GM12801 (cell line): ENCODE data around the gene TSPAN2.

Experiments used
- TF ChIP-seq, protein P1 (sequence below): IDR thresholded peaks from one replicate; pipeline ENCODE4 v1.5.1; 2011; ENCODE audit warnings: control low read depth; ENCODE audit not compliant: insufficient read length; ENCODE audit errors: extremely low read depth

TSPAN2 gene

DNA sequence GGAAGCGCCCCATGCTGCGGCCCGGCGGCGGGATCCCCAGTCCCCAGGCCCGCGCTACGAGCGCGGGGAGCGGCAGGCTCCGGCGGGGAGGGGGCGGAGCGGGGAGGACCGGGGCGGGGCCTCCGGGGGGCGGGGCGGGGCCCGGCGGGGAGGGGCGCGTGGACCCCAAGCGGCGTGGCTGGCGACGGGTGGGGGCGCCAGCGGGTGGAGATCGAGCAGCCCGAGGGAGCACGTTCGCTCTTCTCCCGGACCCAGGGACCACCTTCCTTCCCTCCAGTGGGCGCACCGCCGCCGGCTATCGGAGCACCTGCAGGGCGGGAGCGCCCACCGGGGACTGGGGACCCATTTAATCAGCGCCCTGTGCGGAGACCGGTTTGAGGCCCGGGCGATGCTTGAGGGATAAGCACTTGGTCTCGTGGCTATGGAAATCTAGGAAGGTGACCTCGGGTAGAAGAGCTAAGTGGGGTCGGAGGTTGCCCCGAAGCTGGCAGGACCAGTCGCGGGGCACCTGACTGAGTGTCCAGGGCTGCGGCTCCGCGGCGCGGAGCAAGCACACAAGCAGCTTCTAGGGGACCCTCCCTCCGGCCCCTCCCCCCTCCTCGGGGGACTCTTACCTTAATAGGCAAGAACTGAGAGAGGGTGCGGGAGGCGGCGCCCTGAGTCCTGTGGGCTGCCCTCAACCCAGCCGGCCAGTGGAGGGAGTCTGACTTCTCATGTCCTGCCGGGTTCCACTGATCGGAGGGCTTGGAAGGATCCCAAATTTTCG is at the start of gene TSPAN2:
Gene TSPAN2 (minus strand): TSS at position 84 of the 766 bp plus-strand sequence. CDS start 71 bp downstream, at position 13.
- TF ChIP-seq, protein P1, sequence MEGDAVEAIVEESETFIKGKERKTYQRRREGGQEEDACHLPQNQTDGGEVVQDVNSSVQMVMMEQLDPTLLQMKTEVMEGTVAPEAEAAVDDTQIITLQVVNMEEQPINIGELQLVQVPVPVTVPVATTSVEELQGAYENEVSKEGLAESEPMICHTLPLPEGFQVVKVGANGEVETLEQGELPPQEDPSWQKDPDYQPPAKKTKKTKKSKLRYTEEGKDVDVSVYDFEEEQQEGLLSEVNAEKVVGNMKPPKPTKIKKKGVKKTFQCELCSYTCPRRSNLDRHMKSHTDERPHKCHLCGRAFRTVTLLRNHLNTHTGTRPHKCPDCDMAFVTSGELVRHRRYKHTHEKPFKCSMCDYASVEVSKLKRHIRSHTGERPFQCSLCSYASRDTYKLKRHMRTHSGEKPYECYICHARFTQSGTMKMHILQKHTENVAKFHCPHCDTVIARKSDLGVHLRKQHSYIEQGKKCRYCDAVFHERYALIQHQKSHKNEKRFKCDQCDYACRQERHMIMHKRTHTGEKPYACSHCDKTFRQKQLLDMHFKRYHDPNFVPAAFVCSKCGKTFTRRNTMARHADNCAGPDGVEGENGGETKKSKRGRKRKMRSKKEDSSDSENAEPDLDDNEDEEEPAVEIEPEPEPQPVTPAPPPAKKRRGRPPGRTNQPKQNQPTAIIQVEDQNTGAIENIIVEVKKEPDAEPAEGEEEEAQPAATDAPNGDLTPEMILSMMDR: no peak

DNA sequence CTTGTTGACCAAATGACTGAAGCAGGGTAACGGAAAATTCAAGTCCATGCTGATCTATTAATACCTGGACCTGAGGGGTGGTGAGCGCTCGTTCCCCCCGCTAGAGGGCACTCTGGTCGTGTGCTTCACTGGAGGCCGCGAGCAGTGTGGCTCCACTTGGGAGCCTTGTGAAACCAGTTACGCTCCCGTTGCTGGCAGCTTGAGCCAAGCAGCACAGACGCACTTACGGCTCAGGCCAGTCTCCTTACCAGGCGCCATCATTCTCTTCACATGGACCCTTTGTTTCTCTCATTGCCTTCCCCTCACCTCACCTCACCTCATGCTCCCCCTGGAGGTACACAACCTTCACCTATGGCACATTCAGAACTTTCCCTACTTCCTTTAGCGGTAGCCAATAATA is 49.7 kb upstream of the TSPAN2 start:
- TF ChIP-seq, protein P1: peak; percentile 21

DNA sequence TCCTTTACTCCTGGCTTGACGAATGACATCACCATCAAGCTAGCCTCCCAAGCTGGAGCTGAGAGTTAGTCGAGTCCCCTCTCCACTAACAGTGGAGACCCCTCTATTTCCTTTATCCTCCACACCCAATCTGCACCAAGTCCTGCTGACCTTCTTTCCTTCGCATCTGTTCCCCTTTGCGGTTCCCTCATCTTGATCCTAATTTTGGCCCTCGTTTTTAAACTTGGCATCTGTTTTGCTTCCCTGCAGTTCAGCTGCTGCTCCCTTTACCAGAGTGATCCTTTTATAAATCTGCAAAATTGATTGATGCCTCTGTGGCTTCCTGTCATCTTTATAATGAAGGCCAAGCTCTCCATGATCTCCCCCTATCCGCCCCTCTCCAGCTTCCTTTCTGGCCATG is 49.0 kb upstream of the TSPAN2 start:
- TF ChIP-seq, protein P1: no peak

DNA sequence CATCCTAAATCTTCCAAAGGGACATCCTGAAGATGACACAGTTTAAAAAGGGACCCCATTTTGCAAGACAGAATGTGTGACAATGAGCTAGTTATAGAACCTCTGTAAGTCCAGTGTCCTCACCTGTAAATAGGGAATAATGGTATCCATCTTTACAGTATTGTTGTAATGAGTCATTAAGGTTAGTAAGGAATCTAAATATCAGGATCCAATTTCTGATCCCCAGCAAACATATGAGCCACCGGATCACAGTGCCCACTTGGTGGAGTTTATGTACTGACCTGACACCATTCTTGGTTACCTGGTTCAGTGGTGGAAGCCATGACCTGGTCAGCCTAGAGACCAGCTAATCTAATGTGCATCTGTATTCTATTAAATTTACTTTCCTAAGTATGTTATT is 47.9 kb upstream of the TSPAN2 start:
- TF ChIP-seq, protein P1: no peak

DNA sequence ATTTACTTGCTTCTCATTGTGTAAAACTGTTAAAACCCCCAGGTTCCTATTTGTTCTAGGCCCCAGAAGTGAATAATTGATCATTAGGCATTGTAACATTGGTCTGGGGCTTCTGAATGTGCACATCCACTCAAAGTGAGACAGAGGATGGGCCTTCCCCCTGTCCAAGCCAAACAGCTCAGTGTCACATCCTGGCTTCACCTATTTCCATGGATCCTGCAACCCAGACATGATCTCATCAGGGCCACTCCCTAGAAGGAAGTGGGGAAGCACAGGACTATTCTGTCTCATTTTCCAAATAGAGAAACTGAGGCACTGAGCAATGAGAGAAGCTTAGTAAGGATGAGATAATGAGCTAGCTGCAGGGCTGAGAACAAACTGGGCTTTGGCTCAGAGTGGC is 47.4 kb upstream of the TSPAN2 start:
- TF ChIP-seq, protein P1: no peak

DNA sequence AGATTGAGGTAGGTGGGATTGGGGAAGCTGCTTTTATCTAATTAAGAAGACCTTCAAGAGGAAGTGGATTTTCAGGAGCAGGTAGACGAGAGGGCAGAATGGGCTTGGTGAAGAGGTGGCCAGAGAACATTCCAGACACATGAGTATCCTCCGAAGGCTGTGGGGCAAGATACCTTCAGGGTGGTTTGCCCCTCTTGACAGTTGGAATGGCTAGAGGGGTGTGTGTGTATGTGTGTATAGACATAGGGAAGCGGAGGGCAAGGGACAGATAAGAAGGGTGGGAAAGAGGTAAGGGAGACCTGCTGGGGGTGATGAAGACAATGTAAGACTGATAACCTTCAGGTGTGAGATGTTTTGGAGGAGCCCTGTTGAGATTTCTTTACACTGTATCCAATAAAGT is 46.8 kb upstream of the TSPAN2 start:
- TF ChIP-seq, protein P1: no peak

DNA sequence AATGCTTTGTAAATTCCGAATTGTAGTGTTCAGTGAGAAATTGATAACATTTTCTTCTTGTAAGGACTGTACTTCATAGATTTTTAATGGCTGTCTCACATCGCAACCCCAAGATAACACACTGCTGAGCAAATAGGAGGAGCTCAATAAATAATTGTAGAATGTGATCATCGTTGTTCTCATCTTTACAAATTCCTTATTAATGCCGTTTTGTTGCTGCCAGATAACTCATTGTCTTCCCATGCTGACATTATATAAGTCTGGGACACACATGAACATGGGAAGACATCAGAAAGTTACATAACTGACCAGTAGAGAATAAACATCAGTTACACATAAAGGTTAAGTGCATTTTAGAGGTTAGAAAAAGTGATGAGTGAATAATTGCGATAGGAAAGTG is 46.4 kb upstream of the TSPAN2 start:
- TF ChIP-seq, protein P1: no peak
